SU-DHL-6 (cell line): ENCODE measurements around the gene TBX3.

Experiments
- H2AFZ ChIP-seq: fragments of 200-600 bp; sonication (generic); 2 replicates; pipeline ENCODE4 v1.6.1; 2014; ENCODE audit warnings: low read depth, mild to moderate bottlenecking, moderate library complexity, mixed read lengths, antibody characterized with exemption, low read length; ENCODE audit not compliant: severe bottlenecking
- H3F3A ChIP-seq: fragments of 200-600 bp; shearing (Covaris generic); 2 replicates; pipeline ENCODE4 v1.6.0; 2016; ENCODE audit warnings: antibody characterized with exemption, mild to moderate bottlenecking; ENCODE audit not compliant: insufficient read depth
- H3K27ac ChIP-seq: fragments of 200-600 bp; sonication (generic); 2 replicates; pipeline ENCODE4 v1.5.1; 2016; ENCODE audit warnings: low read depth, mild to moderate bottlenecking, low read length, moderate library complexity, mixed read lengths
- H3K27me3 ChIP-seq: fragments of 200-600 bp; sonication (generic), shearing (Covaris generic); 2 replicates; pipeline ENCODE4 v1.6.0; 2014; ENCODE audit warnings: mild to moderate bottlenecking, low read length
- H3K36me3 ChIP-seq: fragments of 200-600 bp; sonication (generic); 2 replicates; pipeline ENCODE4 v1.6.1; 2014; ENCODE audit warnings: mild to moderate bottlenecking, low read length, mixed read lengths
- H3K4me2 ChIP-seq: fragments of 300-600, 200-600 bp; shearing (Covaris generic), sonication (generic); 2 replicates; pipeline ENCODE4 v1.6.0; 2014; ENCODE audit warnings: low read length, low read depth, mild to moderate bottlenecking; ENCODE audit not compliant: poor library complexity, severe bottlenecking
- H3K4me3 ChIP-seq: fragments of 200-600 bp; sonication (generic); 2 replicates; pipeline ENCODE4 v1.5.1; 2014; ENCODE audit warnings: antibody characterized with exemption, low read length, mild to moderate bottlenecking, mixed read lengths; ENCODE audit not compliant: insufficient read depth, poor library complexity, severe bottlenecking
- H3K79me2 ChIP-seq: fragments of 200-600 bp; sonication (generic); 2 replicates; pipeline ENCODE4 v1.6.1; 2014; ENCODE audit warnings: mild to moderate bottlenecking, low read length, moderate library complexity; ENCODE audit not compliant: insufficient read depth
- H3K9ac ChIP-seq: fragments of 200-600 bp; sonication (generic); 2 replicates; pipeline ENCODE4 v1.7.0; 2014; ENCODE audit warnings: mild to moderate bottlenecking, low read length
- H3K9me2 ChIP-seq: fragments of 200-600 bp; sonication (generic); replicated peaks from 2 replicates; pipeline ENCODE4 v1.6.1; 2014; ENCODE audit warnings: low read length; ENCODE audit not compliant: insufficient read depth
- H3K9me3 ChIP-seq: fragments of 200-600 bp; sonication (generic); 2 replicates; pipeline ENCODE4 v1.6.1; 2014; ENCODE audit warnings: low read length, mixed read lengths; ENCODE audit not compliant: insufficient read depth
- H4K20me1 ChIP-seq: fragments of 200-600 bp; sonication (generic); 2 replicates; pipeline ENCODE4 v1.6.1; 2014; ENCODE audit warnings: low read depth, mild to moderate bottlenecking, antibody characterized with exemption, low read length, moderate library complexity, mixed read lengths
- CTCF ChIP-seq: fragments of 200-600 bp; sonication (generic); IDR thresholded peaks from one replicate; pipeline ENCODE4 v1.5.1; 2017; ENCODE audit warnings: antibody characterized with exemption, mild to moderate bottlenecking, low read length, moderate library complexity; ENCODE audit not compliant: insufficient read depth, poor library complexity, severe bottlenecking
- EZH2phosphoT487 ChIP-seq: fragments of 200-600 bp; sonication (generic), shearing (Covaris generic); conservative IDR thresholded peaks from 2 replicates; pipeline ENCODE4 v1.6.1; 2018; ENCODE audit warnings: mild to moderate bottlenecking, antibody characterized with exemption, low read length, moderate library complexity, mixed read lengths

The TBX3 gene

DNA sequence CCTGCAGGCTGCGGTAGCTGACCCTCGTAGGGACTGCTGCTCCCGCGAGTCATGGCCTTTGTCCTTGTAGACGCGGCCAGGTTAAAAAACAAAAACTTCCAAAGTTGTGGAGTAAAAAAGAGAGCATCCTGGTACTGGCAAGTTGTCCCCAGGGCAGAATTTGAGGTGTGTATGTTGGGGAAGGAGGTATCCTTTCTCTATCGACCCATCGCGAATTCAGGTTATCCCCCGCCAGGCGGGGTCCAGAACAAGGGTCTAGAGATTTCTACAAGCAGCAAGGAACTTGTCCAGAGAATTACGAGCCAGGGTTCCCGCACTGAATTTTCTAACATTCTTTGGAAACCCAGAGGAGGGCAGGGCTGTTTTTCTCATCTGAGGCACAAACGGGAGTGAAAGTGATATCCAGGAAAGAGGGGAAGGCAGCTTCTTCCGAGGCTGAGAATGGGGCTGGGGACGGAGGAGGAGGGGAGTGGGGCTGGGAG, 16.3 kb downstream of the TBX3 start:
- H3K9ac ChIP-seq = no peak overlapping the region
- H3K9me2 ChIP-seq = no peaks in the 10 kb centered on the region
- H3K9me3 ChIP-seq = no peaks in the 10 kb centered on the region
- TF ChIP-seq CTCF (no peak), EZH2phosphoT487 (no peak)
- H3K4me2 ChIP-seq = no peak overlapping the region
- H3K27me3 ChIP-seq = no peaks in the 10 kb centered on the region
- H3K27ac ChIP-seq = no peak overlapping the region
- no peaks in the 10 kb centered on the region for H4K20me1 ChIP-seq
- no peaks in the 10 kb centered on the region for H3F3A ChIP-seq
- H3K36me3 ChIP-seq = no peaks in the 10 kb centered on the region
- H3K79me2 ChIP-seq = no peaks in the 10 kb centered on the region
- H2AFZ ChIP-seq = no peak overlapping the region
- no peak overlapping the region for H3K4me3 ChIP-seq

GRCh38 chr12:114666746-114667668, 17.0 kb downstream of the TBX3 start:
- Histone ChIP-seq H3K27me3 (no peaks in the 10 kb centered on the region), H3K9ac (no peak overlapping the region), H4K20me1 (no peaks in the 10 kb centered on the region), H3K79me2 (no peaks in the 10 kb centered on the region), H3K9me3 (no peaks in the 10 kb centered on the region), H3K4me3 (no peak overlapping the region), H3K27ac (no peak overlapping the region), H2AFZ (no peak overlapping the region), H3K9me2 (no peaks in the 10 kb centered on the region), H3F3A (no peaks in the 10 kb centered on the region), H3K36me3 (no peaks in the 10 kb centered on the region), H3K4me2 (no peak overlapping the region)
- TF ChIP-seq CTCF (no peak), EZH2phosphoT487 (no peak)

DNA sequence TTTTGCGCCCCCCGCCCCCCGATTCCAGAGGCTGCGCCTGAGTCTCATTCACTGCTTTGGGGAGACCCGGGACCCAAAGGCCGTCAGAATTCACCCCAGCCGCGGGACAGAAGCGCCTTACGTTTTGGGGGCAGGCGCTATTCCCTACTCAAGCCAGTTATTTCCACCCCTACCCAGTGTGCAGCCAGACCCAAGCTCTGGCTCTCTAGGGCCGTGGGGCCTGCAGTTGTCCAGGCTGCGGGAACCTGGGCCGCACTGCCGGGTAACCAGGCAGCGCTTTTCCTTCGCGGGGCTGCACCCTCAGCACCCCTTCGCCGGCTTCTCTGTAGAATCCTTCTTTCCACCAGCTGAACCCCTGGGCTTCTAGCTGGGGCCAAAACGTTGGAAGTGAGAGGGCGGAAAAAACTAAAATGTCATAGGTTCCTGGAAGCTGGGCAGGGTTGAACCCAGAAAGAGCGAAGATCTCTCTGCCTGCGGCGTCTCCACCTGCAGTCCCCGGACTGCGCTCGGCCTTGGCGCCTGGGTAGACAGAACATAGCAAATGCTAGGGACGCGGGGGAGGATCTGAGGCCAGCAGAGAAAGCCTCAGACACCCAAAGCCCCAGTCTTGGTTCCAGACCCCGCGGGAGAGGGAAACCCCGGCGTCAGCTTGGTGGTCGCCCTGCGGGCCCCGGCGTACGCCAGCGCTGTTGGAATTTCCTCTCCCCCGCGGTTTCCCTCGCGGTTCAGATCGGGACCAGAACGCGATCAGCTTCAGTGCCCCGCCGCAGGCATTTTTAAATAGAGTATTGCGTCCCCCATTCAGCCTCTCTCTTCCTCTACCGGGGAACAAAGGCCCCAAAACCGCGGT, 18.3 kb downstream of the TBX3 start:
- Histone ChIP-seq H4K20me1 (no peaks in the 10 kb centered on the region), H2AFZ (no peak overlapping the region), H3K4me2 (no peak overlapping the region), H3K4me3 (no peak overlapping the region), H3K9me3 (no peaks in the 10 kb centered on the region), H3K9me2 (no peaks in the 10 kb centered on the region), H3K27ac (no peak overlapping the region), H3K9ac (no peak overlapping the region), H3K27me3 (no peaks in the 10 kb centered on the region), H3K79me2 (no peaks in the 10 kb centered on the region), H3F3A (no peaks in the 10 kb centered on the region), H3K36me3 (no peaks in the 10 kb centered on the region)
- TF ChIP-seq CTCF (no peak), EZH2phosphoT487 (no peak)
